T-helper 9 cell (primary cell): ENCODE results near the gene HOXD10.

Experiments
- DNase-seq: peaks from one replicate; pipeline ENCODE4 v3.0.0-alpha.2; 2020

The HOXD10 gene

GRCh38 chr2:176096243-176096985 is 20.2 kb upstream of the HOXD10 start:
- no peak for DNase-seq

- peak; percentile 45 for DNase-seq
These were observed 19.4 kb upstream of the HOXD10 start for GRCh38 chr2:176096986-176097819.

- DNase-seq = no peak
These were observed 18.7 kb upstream of the HOXD10 start for GRCh38 chr2:176097820-176098365.

- no peak for DNase-seq
These were observed 18.0 kb upstream of the HOXD10 start for GRCh38 chr2:176098366-176099158.

- DNase-seq = no peak
These were observed 17.3 kb upstream of the HOXD10 start for GRCh38 chr2:176099159-176099727.

- DNase-seq = no peak
These were observed 16.6 kb upstream of the HOXD10 start, which contains the start of gene HOXD12 for GRCh38 chr2:176099728-176100546. HOXD12 (plus strand) TSS chr2:176099795; CDS start chr2:176099802, 7 bp downstream.

GRCh38 chr2:176100547-176101140 is 15.9 kb upstream of the HOXD10 start:
- DNase-seq = no peak

- no peak for DNase-seq
These were observed 15.3 kb upstream of the HOXD10 start for GRCh38 chr2:176101216-176101830.

GRCh38 chr2:176101842-176102241 is 14.7 kb upstream of the HOXD10 start:
- DNase-seq = no peak

GRCh38 chr2:176102309-176102866 is 14.2 kb upstream of the HOXD10 start:
- no peak for DNase-seq

GRCh38 chr2:176103194-176103593 is 13.4 kb upstream of the HOXD10 start:
- DNase-seq = no peak

- DNase-seq = no peak
These were observed 12.7 kb upstream of the HOXD10 start for GRCh38 chr2:176103742-176104315.

GRCh38 chr2:176104316-176105077 is 12.1 kb upstream of the HOXD10 start:
- no peak for DNase-seq

- DNase-seq = no peak
These were observed 11.4 kb upstream of the HOXD10 start for GRCh38 chr2:176105078-176105729.

GRCh38 chr2:176105730-176106580 is 10.6 kb upstream of the HOXD10 start:
- no peak for DNase-seq

- no peak for DNase-seq
These were observed 9.7 kb upstream of the HOXD10 start, which contains the start of gene HOXD11 for GRCh38 chr2:176106581-176107539. HOXD11 (plus strand) TSS chr2:176107280; CDS start chr2:176107356, 76 bp downstream.
